NCI-H2029 treated with DMSO at 0.1 percent for 48 hours (cell line): ENCODE measurements around the gene RENBP.

ENCODE experiments used
- DNase-seq: peaks from one replicate; lab custom pipeline; 2025; lab: John Stamatoyannopoulos, UW

Gene RENBP

DNA sequence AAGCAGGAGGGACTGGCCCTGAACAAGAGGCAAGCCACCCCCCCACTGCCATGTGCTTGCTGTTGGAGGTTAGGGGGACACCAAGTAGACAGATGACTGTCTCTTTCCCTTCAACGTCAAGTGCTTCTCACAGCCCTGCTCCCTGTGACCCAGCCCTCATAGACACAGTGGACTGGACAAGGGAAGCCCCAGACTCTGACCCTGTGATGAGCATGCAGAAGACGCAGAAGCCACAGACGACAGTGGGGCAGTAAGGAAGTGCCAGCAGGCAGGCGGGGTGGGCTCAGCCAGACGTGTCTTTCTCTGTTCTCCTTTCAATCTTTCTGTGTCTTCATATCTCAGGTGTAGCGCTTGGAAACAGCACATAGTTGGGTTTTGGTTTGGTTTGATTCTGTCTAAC is 56.1 kb downstream of the RENBP start:
- no peak for DNase-seq

DNA sequence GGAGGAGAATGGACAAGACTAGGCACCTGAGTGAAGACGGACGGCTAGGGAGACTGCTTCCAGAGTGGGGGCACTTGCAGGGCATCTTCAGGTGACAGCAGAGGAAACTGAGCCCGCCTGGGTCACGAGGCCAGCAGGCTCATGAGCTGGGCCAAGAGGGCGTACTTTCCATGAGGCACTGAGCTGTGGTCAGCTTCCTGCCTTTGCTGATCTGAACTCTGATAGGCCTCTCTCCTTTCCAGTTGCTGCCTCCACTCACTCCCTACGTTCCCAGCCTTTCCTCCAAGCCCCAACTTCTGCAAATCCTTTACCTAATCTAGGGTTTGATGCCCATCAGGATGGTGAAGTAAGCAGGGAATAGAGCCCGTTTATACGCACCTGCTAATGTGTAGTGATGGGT is 57.1 kb downstream of the RENBP start:
- no peak for DNase-seq

DNA sequence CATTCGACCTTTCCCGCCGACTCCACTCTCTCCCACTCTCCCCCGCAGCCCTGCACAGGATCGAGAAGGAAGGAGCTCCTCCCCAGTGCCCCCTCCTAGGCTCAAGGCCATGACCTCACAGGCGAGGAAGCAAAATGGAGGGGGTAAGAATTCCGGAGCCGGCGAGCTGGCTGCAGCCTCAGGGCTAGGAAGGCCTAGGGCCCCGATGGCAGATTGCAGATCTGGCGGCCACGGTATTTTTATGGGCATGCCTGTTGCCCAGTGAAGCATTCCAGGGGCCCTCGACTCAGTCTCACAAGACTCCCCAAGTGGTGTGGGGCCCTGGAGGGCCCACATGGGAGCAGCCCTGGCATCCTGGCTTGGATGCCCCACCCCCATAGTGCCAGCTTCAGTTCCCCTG is 57.5 kb downstream of the RENBP start:
- DNase-seq, result no peak

DNA sequence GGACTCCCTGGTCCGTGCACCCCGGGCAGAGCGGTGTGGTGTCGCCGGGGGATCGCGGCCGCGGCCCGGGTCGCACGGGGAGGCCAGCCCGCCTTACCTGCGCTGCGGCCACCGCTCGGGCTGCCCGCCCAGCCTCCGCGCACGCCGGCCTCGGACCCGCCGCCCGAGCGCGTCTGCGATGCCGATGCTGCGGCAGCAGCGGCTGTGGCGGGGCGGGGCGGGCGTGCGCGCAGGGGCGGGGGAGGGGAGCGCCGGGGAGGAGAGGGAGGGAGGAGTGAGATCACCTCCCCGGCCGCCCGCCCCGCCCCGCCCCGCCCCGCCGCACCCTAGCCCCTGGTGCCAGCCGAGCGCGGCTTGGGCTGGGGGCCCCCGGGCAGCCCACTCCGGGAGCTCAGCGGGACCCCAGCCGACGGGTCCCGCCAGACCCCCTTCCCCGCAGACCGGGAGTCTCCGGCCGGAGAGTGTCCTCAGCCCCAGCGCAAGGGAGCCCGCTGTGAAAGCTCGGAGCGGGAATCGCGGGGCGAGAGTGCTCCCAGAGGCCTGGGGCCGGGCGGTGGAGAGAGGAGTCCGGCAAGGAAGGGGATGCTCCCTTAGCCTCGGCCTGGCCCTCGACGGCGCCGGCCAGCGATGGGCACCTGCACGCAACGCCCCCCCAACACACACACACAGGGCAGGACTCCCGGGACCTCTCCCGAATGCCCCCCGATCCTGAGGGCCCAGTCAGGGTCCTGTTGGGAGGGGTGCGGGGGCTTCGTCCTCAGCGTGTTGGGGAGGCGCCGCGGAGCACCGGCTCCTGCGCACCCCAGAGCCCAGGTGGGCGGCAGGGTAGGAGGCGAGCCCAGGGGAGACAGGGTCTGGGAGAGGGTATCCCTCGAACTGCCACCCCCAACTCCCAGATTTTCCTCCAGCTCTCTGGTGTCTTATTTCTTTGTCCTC is 58.2 kb downstream of the RENBP start, which contains the start of gene L1CAM:
L1CAM (minus strand) TSS at position 206 of the 936 bp plus-strand sequence. CDS start 10,337 bp downstream, outside the sequence.
- no peak for DNase-seq
